Natural killer cell (primary cell): ENCODE results near the gene RORC. TPM values are rescaled to one million over a fixed set of nuclear protein-coding genes. Genes with fewer than 3 reads are reported as not detected.

ENCODE experiments used
- ATAC-seq, 3 donors: fragments of 150-1000 bp in 2 of 3; fragments of 200-7000 bp in 1 of 3; cut with Tn5 transposase; 1 replicate in 1 of 3; 2 replicates in 2 of 3; pipeline ENCODE4 v1.10.0; 2021; ENCODE audit warnings: mild to moderate bottlenecking in 2 of 3, moderate library complexity in 2 of 3
- DNase-seq, 2 donors: peaks; one replicate each; pipeline versions ENCODE4 v3.0.0 to v3.0.0-alpha.2; 2013 to 2021; ENCODE audit warnings: mixed read lengths in 1 of 2
- H3K27ac ChIP-seq: one replicate; pipeline ENCODE4 v1.5.1; 2013; ENCODE audit warnings: mild to moderate bottlenecking, low read length
- H3K27me3 ChIP-seq: one replicate; pipeline ENCODE4 v1.6.1; 2013; ENCODE audit warnings: low read length; ENCODE audit not compliant: control insufficient read depth, insufficient read depth
- H3K36me3 ChIP-seq: one replicate; pipeline ENCODE4 v1.6.1; 2013; ENCODE audit warnings: low read length; ENCODE audit not compliant: control insufficient read depth, insufficient read depth
- H3K4me1 ChIP-seq: one replicate; pipeline ENCODE4 v1.6.1; 2013; ENCODE audit warnings: low read length; ENCODE audit not compliant: control insufficient read depth, insufficient read depth
- H3K4me3 ChIP-seq: one replicate; pipeline ENCODE4 v1.5.1; 2013; ENCODE audit warnings: low read length
- H3K9me3 ChIP-seq: one replicate; pipeline ENCODE4 v1.6.1; 2013; ENCODE audit warnings: low read length; ENCODE audit not compliant: control insufficient read depth, insufficient read depth
- H3K27ac Mint-ChIP-seq, 2 donors: one replicate each; pipeline ENCODE4 v1.8.0; 2022; ENCODE audit warnings: mild to moderate bottlenecking in 2 of 2, mixed read lengths in 2 of 2, moderate library complexity in 1 of 2
- H3K27me3 Mint-ChIP-seq, 2 donors: one replicate each; pipeline ENCODE4 v1.8.0; 2022; ENCODE audit warnings: low read depth in 2 of 2, mixed read lengths in 2 of 2
- H3K36me3 Mint-ChIP-seq: one replicate; pipeline ENCODE4 v1.8.0; 2022; ENCODE audit warnings: mixed read lengths
- H3K4me1 Mint-ChIP-seq, 2 donors: one replicate each; pipeline ENCODE4 v1.8.0; 2022; ENCODE audit warnings: mixed read lengths in 2 of 2
- H3K4me3 Mint-ChIP-seq: one replicate; pipeline ENCODE4 v1.8.0; 2022; ENCODE audit warnings: mild to moderate bottlenecking, moderate library complexity, mixed read lengths
- H3K9me3 Mint-ChIP-seq, 2 donors: one replicate each; pipeline ENCODE4 v1.8.0; 2022; ENCODE audit warnings: mixed read lengths in 2 of 2
- WGBS: methylation state at CpG from one replicate; pipeline ENCODE4 v1.1.7; 2013; ENCODE audit warnings: missing lambda C conversion rate; ENCODE audit not compliant: insufficient coverage; 5-methylcytosine and 5-hydroxymethylcytosine counted together
- intact Hi-C: fragments of 100-400 bp; cut with micrococcal nuclease; formaldehyde crosslinking; loops from one replicate; pipeline ENCODE4 v1.14.2; 2022
- total RNA-seq, 4 donors: library from RNA; stranded (reverse); fragments of 120-200 nt in 1 of 4; gene quantifications; one replicate each; pipeline versions ENCODE4 v1.2.3 to v1.2.4, GENCODE V29; 2013 to 2022
- TF ChIP-seq, protein P1 (sequence below): fragments of 200-600 bp; IDR thresholded peaks from one replicate; pipeline ENCODE4 v1.8.0; 2022; ENCODE audit warnings: antibody characterized with exemption

The RORC gene
- total RNA-seq, 3 donors from 2014 or later (not counting 1 experiment from before 2014, with no cell fraction given), result 0.14 to 0.78 (median 0.70) TPM

DNA sequence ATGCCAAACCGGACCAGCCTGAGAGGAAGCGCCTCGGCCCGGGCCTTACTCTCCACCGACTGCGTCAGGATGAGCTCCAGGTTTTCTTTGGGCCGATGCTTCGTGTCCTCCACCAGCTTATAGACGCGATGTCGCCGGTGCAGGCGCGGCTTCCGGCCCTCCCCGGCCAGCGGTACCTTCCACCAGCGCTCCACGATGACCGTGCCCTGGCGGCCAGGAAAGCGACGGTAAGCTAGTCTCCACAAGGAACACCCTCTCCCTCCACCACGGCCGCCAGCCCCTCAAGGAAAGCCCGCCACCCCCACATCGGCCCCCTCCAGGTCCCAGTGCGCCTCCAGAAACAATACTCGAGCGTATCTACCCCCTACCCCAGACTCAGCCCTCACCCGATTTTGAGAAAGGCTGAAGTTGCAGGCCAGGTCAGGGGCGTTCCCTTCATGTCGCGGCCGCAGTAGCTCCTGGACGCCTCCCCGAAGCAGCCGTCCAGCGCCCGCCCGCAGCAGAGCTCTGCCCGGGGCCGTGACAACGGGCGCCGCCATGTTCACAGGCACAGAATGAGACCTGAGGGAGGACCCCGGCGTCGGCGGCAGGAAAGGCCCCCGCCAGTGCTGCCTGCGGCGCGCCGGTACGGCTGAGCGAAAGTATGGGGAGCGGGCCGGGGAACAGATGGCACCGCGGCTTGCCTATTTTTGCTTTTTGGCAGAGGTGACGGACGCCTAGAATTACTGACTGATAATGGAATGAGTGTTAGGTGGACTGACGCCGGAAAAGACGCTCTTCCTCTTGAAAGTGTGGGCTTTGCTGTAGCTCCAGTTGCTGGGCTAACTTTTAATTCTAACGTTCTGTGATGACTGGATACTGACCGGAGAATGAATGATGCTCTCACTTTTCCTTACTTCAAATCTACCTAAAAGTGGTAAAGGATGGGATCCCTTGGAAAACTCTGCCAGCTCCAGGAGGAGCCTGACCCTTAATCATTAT is 68.4 kb downstream of the RORC start, which contains the start of gene MRPL9:
TSS of gene MRPL9 (minus strand) at position 556 of the 981 bp plus-strand sequence. CDS start at position 539, 17 bp downstream.
- peak within 1 kb of the TSS; percentile 76 for H3K4me3 ChIP-seq

DNA sequence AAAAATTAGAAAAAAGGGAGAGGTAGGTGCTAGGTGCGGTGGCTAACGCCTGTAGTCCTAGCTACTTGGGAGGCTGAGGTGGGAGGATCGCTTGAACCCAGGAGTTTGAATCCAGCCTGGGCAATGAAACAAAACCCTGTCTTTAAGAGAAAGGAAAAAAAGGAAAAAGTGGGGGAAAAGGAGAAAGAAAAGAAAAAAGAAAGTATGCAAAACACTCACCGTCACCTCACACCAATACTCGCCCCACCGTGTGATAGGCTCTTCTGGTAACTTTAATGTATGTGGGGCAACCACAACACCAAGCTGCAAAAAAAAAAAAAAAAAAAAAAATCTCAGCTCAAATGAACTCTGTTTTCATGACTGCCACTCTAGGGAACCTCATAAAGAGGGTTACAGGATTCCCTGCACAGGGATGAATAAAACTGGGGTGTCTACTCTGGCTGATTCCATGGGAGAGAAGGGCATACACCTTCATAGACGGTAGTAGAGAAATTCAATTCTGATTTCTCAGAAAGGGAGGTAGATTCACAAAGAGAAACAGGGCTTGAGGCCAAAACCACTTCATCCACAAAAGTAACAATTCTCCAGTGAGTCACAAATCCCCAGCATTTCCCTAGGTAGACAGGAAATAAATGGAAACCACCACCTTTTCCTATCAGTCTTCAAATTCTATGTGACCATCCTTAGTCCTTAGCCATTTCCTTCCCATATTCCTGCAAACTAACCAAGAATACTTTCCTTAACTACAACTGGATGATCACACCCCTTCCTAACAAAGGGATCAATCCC is 70.8 kb downstream of the RORC start:
- DNase-seq, result no peak
- Histone ChIP-seq H3K27ac (no peak overlapping the region), H3K9me3 (no peaks in the 10 kb centered on the region), H3K4me1 (peaks cover 16% of the 10 kb centered on the region), H3K36me3 (peaks cover 24% of the 10 kb centered on the region), H3K4me3 (no peak overlapping the region), H3K27me3 (no peaks in the 10 kb centered on the region)
- intact Hi-C loops, result no loop called here
- peaks cover 31 to 37% of the 10 kb centered on the region in 2 donors for H3K4me1 Mint-ChIP-seq
- H3K27me3 Mint-ChIP-seq, result no peaks in the 10 kb centered on the region
- peak overlapping the region; percentile 13 to 65 for H3K27ac Mint-ChIP-seq
- no peak for ATAC-seq
- peak overlapping the region; percentile 6 for H3K4me3 Mint-ChIP-seq
- H3K9me3 Mint-ChIP-seq, result no peaks in the 10 kb centered on the region
- TF ChIP-seq, protein P1, sequence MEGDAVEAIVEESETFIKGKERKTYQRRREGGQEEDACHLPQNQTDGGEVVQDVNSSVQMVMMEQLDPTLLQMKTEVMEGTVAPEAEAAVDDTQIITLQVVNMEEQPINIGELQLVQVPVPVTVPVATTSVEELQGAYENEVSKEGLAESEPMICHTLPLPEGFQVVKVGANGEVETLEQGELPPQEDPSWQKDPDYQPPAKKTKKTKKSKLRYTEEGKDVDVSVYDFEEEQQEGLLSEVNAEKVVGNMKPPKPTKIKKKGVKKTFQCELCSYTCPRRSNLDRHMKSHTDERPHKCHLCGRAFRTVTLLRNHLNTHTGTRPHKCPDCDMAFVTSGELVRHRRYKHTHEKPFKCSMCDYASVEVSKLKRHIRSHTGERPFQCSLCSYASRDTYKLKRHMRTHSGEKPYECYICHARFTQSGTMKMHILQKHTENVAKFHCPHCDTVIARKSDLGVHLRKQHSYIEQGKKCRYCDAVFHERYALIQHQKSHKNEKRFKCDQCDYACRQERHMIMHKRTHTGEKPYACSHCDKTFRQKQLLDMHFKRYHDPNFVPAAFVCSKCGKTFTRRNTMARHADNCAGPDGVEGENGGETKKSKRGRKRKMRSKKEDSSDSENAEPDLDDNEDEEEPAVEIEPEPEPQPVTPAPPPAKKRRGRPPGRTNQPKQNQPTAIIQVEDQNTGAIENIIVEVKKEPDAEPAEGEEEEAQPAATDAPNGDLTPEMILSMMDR, result no peak
- H3K36me3 Mint-ChIP-seq, result no peaks in the 10 kb centered on the region
- 100% methylated on average over 3 of the region's 7 CpGs for WGBS

More for the DNA sequence above, 68.4 kb downstream of the RORC start, which contains the start of gene MRPL9:
- Histone ChIP-seq H3K27me3 (no peaks in the 10 kb centered on the region), H3K9me3 (no peaks in the 10 kb centered on the region), H3K27ac (peak within 1 kb of the TSS; percentile 91), H3K4me1 (peaks cover 11% of the 10 kb centered on the region), H3K36me3 (peaks cover 21% of the 10 kb centered on the region)
- peak within 1 kb of the TSS; percentile 96 to 99 for H3K27ac Mint-ChIP-seq
- under 1% methylated on average over 68 of the region's 68 CpGs for WGBS
- TF ChIP-seq, protein P1, result no peak
- no peaks in the 10 kb centered on the region for H3K9me3 Mint-ChIP-seq
- no peaks in the 10 kb centered on the region for H3K36me3 Mint-ChIP-seq
- H3K27me3 Mint-ChIP-seq, result no peaks in the 10 kb centered on the region
- intact Hi-C loops, result loop anchor here (1.0 kb wide), 1 partner anchor 27 kb away; the partner anchor contains the start of gene TDRKH
- ATAC-seq, result peak; percentile 97 to 99 (median 98)
- peaks cover 22 to 23% of the 10 kb centered on the region in 2 donors for H3K4me1 Mint-ChIP-seq
- DNase-seq, result peak; percentile 84 to 88
- peak within 1 kb of the TSS; percentile 98 for H3K4me3 Mint-ChIP-seq

DNA sequence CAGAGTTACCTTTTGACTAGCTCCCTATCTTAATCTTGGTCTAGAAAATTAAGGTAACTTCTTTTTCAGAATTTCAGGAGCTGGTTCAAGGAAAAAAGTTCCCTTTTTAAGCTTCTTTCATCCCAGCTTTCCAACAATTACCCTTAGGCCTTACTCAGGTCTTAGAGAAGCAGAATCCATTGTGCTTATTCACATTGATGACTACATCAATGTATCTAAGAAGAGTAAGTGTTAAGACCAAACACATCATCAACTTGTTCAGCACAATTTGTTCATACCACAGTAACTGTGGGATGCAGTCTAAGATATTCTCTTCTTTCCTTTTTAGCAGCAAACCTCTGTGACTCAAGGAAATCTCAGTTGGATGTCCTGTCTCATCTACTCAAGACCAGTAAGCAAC is 72.4 kb downstream of the RORC start:
- Histone ChIP-seq H3K4me3 (no peak overlapping the region), H3K27me3 (no peaks in the 10 kb centered on the region), H3K4me1 (peaks cover 16% of the 10 kb centered on the region), H3K27ac (no peak overlapping the region), H3K36me3 (peaks cover 24% of the 10 kb centered on the region), H3K9me3 (no peaks in the 10 kb centered on the region)
- ATAC-seq (no peak), DNase-seq (no peak)
- Mint-ChIP-seq H3K4me3 (no peak overlapping the region), H3K4me1 (peaks cover 29 to 34% of the 10 kb centered on the region in 2 donors), H3K9me3 (no peaks in the 10 kb centered on the region), H3K27ac (no peak overlapping the region), H3K27me3 (no peaks in the 10 kb centered on the region), H3K36me3 (no peaks in the 10 kb centered on the region)
- TF ChIP-seq, protein P1, result no peak
- intact Hi-C loops, result loop anchor here (2.0 kb wide), 1 partner anchor 20 kb away; no protein-coding TSS in a partner anchor
